ENCODE data around the gene GPR153.

DNA sequence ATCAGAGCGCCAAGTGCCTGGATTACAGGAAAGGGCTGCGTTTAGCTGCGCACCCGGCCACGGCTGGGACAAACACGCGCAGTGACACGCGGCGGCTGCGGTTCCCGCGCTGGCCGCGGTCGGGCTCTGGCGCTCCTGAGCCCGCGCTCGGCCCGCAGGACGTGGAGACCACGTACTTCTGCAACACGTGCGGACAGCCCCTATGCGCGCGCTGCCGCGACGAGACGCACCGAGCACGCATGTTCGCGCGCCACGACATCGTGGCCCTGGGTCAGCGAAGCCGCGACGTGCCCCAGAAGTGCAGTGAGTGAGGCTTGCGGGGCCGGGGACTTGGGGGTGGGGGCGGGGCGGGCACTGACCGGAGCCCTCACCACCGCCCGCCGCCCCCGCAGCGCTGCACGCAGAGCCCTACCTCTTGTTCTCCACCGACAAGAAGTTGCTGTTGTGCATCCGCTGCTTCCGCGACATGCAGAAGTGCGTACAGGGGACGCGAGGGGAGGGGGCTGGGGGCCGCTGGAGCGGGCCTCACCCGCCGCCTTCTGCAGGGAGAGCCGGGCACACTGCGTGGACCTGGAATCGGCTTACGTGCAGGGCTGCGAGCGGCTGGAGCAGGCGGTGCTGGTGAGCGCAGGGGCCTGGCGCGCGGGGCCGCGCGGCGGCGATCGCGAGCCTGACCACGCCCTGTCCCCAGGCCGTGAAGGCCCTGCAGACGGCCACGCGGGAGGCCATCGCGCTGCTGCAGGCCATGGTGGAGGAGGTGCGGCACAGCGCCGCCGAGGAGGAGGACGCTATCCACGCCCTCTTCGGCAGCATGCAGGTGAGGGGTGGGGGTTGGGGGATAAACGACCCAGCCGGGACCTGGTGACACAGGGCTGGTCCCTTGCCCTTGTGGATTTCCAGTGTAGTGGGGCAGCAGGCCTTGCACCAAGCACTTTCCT is 51.9 kb downstream of the GPR153 start:
- TF ChIP-seq POLR2A (IDR thresholded peaks at IDR 0.05), result no peak
- TF ChIP-seq, protein P1, sequence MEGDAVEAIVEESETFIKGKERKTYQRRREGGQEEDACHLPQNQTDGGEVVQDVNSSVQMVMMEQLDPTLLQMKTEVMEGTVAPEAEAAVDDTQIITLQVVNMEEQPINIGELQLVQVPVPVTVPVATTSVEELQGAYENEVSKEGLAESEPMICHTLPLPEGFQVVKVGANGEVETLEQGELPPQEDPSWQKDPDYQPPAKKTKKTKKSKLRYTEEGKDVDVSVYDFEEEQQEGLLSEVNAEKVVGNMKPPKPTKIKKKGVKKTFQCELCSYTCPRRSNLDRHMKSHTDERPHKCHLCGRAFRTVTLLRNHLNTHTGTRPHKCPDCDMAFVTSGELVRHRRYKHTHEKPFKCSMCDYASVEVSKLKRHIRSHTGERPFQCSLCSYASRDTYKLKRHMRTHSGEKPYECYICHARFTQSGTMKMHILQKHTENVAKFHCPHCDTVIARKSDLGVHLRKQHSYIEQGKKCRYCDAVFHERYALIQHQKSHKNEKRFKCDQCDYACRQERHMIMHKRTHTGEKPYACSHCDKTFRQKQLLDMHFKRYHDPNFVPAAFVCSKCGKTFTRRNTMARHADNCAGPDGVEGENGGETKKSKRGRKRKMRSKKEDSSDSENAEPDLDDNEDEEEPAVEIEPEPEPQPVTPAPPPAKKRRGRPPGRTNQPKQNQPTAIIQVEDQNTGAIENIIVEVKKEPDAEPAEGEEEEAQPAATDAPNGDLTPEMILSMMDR (IDR thresholded peaks at IDR 0.05), result peak; percentile 38 to 71 (median 58)
